Kidney (tissue), 14 donors: ENCODE data around the gene PPTC7. TPM values are rescaled to one million over a fixed set of nuclear protein-coding genes. Genes with fewer than 3 reads are reported as not detected.

Experiments
- DNase-seq, 5 donors: peaks; one replicate each; pipeline ENCODE4 v3.0.0-alpha.2; 2013 to 2020
- FAIRE-seq: peaks from 2 replicates; lab custom pipeline; 2012; peaks lifted over from hg19 to GRCh38; lab: Jason Lieb, UNC
- H3K27ac ChIP-seq, 2 donors: one replicate each; pipeline ENCODE4 v1.7.0; 2013; ENCODE audit warnings: low read depth in 2 of 2, low read length in 2 of 2, inconsistent platforms in 1 of 2
- H3K27me3 ChIP-seq: one replicate; pipeline ENCODE4 v1.7.1; 2013; ENCODE audit warnings: low read length, inconsistent platforms; ENCODE audit not compliant: control insufficient read depth, insufficient read depth
- H3K36me3 ChIP-seq, 3 donors: one replicate each; pipeline versions ENCODE4 v1.7.0 to v1.7.1; 2013; ENCODE audit warnings: low read length in 3 of 3, control low read depth in 1 of 3, inconsistent platforms in 1 of 3; ENCODE audit not compliant: insufficient read depth in 3 of 3, control insufficient read depth in 2 of 3
- H3K4me1 ChIP-seq, 3 donors: one replicate each; pipeline versions ENCODE4 v1.7.0 to v1.7.1; 2013; ENCODE audit warnings: low read length in 3 of 3, inconsistent platforms in 1 of 3, low read depth in 1 of 3; ENCODE audit not compliant: control insufficient read depth in 2 of 3, insufficient read depth in 2 of 3
- H3K4me3 ChIP-seq, 3 donors: one replicate each; pipeline versions ENCODE4 v1.7.0 to v1.8.1; 2013; ENCODE audit warnings: low read length in 3 of 3, control low read depth in 1 of 3, inconsistent platforms in 1 of 3
- H3K9ac ChIP-seq, 3 donors: one replicate each; pipeline versions ENCODE4 v1.7.0 to v1.7.1; 2013; ENCODE audit warnings: low read length in 3 of 3, control low read depth in 1 of 3, inconsistent platforms in 1 of 3
- H3K9me3 ChIP-seq, 3 donors: one replicate each; pipeline versions ENCODE4 v1.7.0 to v1.7.1; 2013; ENCODE audit warnings: low read length in 3 of 3, control low read depth in 1 of 3, inconsistent platforms in 1 of 3; ENCODE audit not compliant: control insufficient read depth in 2 of 3, insufficient read depth in 1 of 3
- CTCF ChIP-seq: IDR thresholded peaks from 3 replicates; pipeline ENCODE4 v1.5.1; 2012; ENCODE audit warnings: mild to moderate bottlenecking, moderate library complexity, borderline replicate concordance; ENCODE audit not compliant: insufficient read depth; ENCODE audit errors: extremely low read depth
- intact Hi-C: fragments of 100-400 bp; cut with DNase I; formaldehyde crosslinking; loops from one replicate; pipeline ENCODE4 v1.11.1; 2022
- polyA plus RNA-seq: library from polyadenylated mRNA; stranded (reverse); fragments of 350-450 nt; fragmentation: Illumina TruSeq; extraction: RNeasy Lipid Tissue Mini Kit (QIAGEN cat#74804); gene quantifications from one replicate; pipeline ENCODE4 v1.2.3, GENCODE V29; 2014; ENCODE audit warnings: low read depth, low replicate concordance; ENCODE audit not compliant: insufficient read depth
- total RNA-seq: library from RNA; stranded (reverse); fragmentation: NEBNext Ultra II Directional; extraction: Animal tissue kit (Norgen Biotek cat#: 25700); gene quantifications from one replicate; pipeline ENCODE4 v1.2.1, GENCODE V29; 2021
- donor health status: control.
- donor health status: control.
- donor health status: control.
- donor health status: control.
- donor health status: control.
- donor health status: DM: yes; HTN: yes; CAD: no.
- donor health status: Normal renal cell carcinoma (clear cell type).

The PPTC7 gene
- total and polyA plus RNA-seq, 2 donors from 2014 or later: 10.0 to 27.9 TPM

- no peak for TF ChIP-seq CTCF
- no peak overlapping the region for H3K27ac ChIP-seq
- no peaks in the 10 kb centered on the region for H3K36me3 ChIP-seq
- DNase-seq: no peak
- H3K4me3 ChIP-seq: no peak overlapping the region
- no peaks in the 10 kb centered on the region for H3K27me3 ChIP-seq
- H3K9me3 ChIP-seq: no peaks in the 10 kb centered on the region
- no peaks in the 10 kb centered on the region for H3K4me1 ChIP-seq
- H3K9ac ChIP-seq: no peak overlapping the region
- intact Hi-C loops: no loop called here
- no peak for FAIRE-seq
Observed at GRCh38 chr12:110516995-110517394, 66.1 kb downstream of the PPTC7 start.

GRCh38 chr12:110514363-110514762, 68.8 kb downstream of the PPTC7 start:
- no peaks in the 10 kb centered on the region for H3K9me3 ChIP-seq
- no peaks in the 10 kb centered on the region for H3K27me3 ChIP-seq
- H3K27ac ChIP-seq: no peak overlapping the region
- no peak for TF ChIP-seq CTCF
- H3K4me3 ChIP-seq: no peak overlapping the region
- DNase-seq (no peak), FAIRE-seq (no peak)
- H3K9ac ChIP-seq: no peak overlapping the region
- H3K4me1 ChIP-seq: no peaks in the 10 kb centered on the region
- no peaks in the 10 kb centered on the region for H3K36me3 ChIP-seq
- intact Hi-C loops: loop anchor here (5.0 kb wide), 1 partner anchor 88 kb away; no protein-coding TSS in a partner anchor

DNA sequence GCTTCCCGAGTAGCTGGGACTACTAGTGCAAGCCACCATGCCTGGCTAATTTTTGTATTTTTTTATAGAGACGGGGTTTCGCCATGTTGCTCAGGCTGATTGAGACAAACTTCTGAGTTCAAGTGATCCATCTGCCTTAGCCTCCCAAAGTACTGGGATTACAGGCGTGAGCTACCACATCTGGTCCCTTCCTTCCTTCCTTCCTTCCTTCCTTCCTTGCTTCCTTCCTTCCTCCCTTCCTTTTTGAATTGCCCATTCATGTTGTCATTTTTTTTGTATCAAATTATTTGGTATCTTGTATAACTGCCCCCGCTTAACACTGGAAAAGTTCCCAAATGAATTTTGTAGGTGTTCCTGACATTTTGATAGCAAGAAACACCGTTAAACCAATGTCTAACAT, 69.3 kb downstream of the PPTC7 start:
- no peaks in the 10 kb centered on the region for H3K4me1 ChIP-seq
- H3K27me3 ChIP-seq: no peaks in the 10 kb centered on the region
- H3K4me3 ChIP-seq: no peak overlapping the region
- H3K36me3 ChIP-seq: no peaks in the 10 kb centered on the region
- no peak overlapping the region for H3K9ac ChIP-seq
- FAIRE-seq: no peak
- no peak overlapping the region for H3K27ac ChIP-seq
- DNase-seq: no peak
- intact Hi-C loops: loop anchor here (5.0 kb wide), 1 partner anchor 88 kb away; no protein-coding TSS in a partner anchor
- no peak for TF ChIP-seq CTCF
- no peaks in the 10 kb centered on the region for H3K9me3 ChIP-seq

DNA sequence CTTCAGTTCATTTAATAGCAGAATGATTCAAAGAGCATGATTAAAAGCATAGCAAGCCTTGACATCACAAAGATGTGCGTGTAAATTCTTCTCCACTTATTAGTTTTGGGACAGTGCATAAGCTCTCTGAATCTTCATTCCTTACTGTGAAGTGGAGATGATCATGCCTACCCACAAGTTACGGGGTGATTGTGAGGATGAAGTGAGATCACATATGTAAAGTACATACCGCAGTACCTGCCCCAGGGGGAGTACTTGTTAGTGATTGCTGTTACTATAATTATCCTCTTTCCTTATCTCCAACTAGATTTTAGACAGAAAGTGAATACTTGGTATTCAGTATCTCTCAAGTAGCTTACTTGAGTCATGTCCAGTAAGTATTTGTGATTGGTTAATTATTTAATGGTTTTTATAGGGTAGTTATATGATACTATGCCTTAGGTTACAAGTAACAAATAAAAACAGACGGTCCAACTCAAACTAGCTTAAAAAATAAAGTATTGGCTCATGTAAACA, 75.0 kb downstream of the PPTC7 start:
- FAIRE-seq: no peak
- Histone ChIP-seq H3K4me3 (no peak overlapping the region), H3K36me3 (no peaks in the 10 kb centered on the region), H3K9me3 (no peaks in the 10 kb centered on the region), H3K27ac (no peak overlapping the region), H3K9ac (no peak overlapping the region), H3K27me3 (no peaks in the 10 kb centered on the region), H3K4me1 (no peaks in the 10 kb centered on the region)
- no peak for DNase-seq
- TF ChIP-seq CTCF: no peak
- intact Hi-C loops: no loop called here
